Nephron (organoid): ENCODE measurements around the gene OTC.

Source experiments
- H3K27ac Mint-ChIP-seq, 3 experiments: 2 replicates each; pipeline ENCODE4 v1.8.0; 2020; ENCODE audit warnings: mixed read lengths in 3 of 3, mild to moderate bottlenecking in 2 of 3, moderate library complexity in 1 of 3
- H3K27me3 Mint-ChIP-seq: 2 replicates; pipeline ENCODE4 v1.8.0; 2021; ENCODE audit warnings: low read depth, mild to moderate bottlenecking, moderate library complexity, mixed read lengths
- H3K36me3 Mint-ChIP-seq: 2 replicates; pipeline ENCODE4 v1.8.0; 2020; ENCODE audit warnings: low read depth, mixed read lengths
- H3K4me1 Mint-ChIP-seq: 2 replicates; pipeline ENCODE4 v1.8.0; 2020; ENCODE audit warnings: mixed read lengths
- H3K4me3 Mint-ChIP-seq, 3 experiments: 2 replicates each; pipeline ENCODE4 v1.8.0; 2020; ENCODE audit warnings: mild to moderate bottlenecking in 3 of 3, mixed read lengths in 3 of 3, moderate library complexity in 2 of 3
- H3K9me3 Mint-ChIP-seq: 2 replicates; pipeline ENCODE4 v1.8.0; 2020; ENCODE audit warnings: mixed read lengths
- TF ChIP-seq, protein P1 (sequence below), 3 experiments: fragments of 200-600 bp; sonication (generic); IDR thresholded peaks; one replicate each; pipeline ENCODE4 v1.5.0; 2021; ENCODE audit warnings: antibody characterized with exemption in 3 of 3; ENCODE audit not compliant: unreplicated experiment in 3 of 3

The OTC gene

DNA sequence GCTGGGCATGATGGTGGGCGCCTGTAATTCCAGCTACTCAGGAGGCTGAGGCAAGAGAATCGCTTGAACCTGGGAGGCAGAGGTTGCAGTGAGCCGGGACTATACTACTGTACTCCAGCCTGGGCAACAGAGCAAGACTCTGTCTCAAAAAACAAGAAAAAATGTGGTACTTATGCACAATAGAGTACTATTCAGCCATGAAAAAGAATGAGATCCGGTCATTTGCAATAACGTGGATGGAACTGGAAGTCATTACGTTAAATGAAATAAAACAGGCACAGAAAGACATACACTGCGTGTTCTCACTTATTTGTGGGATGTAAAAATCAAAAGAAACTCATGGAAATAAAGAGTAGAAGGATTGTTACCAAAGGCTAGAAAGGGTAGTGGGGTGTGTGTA is 37.2 kb upstream of the OTC start:
- Mint-ChIP-seq H3K9me3 (no peaks in the 10 kb centered on the region), H3K4me1 (peaks cover 4% of the 10 kb centered on the region), H3K27me3 (no peaks in the 10 kb centered on the region), H3K4me3 (no peak overlapping the region), H3K36me3 (peaks cover 25% of the 10 kb centered on the region), H3K27ac (no peak overlapping the region)
- TF ChIP-seq, protein P1, sequence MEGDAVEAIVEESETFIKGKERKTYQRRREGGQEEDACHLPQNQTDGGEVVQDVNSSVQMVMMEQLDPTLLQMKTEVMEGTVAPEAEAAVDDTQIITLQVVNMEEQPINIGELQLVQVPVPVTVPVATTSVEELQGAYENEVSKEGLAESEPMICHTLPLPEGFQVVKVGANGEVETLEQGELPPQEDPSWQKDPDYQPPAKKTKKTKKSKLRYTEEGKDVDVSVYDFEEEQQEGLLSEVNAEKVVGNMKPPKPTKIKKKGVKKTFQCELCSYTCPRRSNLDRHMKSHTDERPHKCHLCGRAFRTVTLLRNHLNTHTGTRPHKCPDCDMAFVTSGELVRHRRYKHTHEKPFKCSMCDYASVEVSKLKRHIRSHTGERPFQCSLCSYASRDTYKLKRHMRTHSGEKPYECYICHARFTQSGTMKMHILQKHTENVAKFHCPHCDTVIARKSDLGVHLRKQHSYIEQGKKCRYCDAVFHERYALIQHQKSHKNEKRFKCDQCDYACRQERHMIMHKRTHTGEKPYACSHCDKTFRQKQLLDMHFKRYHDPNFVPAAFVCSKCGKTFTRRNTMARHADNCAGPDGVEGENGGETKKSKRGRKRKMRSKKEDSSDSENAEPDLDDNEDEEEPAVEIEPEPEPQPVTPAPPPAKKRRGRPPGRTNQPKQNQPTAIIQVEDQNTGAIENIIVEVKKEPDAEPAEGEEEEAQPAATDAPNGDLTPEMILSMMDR (IDR thresholded peaks at IDR 0.05; ENCODE audit: unreplicated experiment in 3 of 3) = no peak

DNA sequence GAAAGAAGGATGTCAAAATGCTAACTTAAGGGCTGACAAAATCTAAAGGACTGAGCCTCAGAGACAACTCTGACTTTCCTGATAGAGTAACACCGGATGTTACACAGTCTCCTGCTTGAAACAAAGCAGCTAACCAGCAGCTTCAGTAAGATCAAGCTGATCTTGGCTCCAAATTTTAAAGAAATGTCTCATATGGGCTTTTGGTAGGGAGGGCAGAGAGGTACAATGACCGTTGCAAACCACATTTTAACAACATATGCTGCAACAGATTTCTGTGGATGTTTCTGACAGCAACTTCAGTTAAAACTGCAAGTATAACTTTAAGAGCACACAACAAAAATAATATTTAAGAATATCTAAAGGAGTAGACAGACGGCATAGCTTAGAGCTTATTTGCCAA is 34.2 kb upstream of the OTC start:
- peaks cover 16% of the 10 kb centered on the region for H3K36me3 Mint-ChIP-seq

DNA sequence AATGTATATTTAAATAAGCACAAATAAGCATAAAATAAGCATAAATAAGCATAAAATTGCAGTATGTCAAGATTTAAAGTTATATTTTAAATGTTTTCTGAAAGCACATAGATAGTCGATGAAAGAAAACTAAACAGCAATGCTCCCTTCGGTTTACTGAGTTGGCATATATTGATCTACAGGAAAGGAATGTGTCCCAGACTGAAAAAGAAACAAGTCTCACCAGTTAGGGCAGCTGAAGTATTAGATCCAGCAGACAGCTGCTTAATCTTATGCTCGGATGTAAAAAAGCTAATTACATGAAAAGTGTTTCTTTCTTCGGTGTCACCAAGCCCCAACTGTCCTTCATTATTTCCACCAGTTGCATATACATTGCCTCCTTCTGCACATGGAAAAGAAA is 33.8 kb upstream of the OTC start:
- peaks cover 16% of the 10 kb centered on the region for H3K36me3 Mint-ChIP-seq
- TF ChIP-seq, protein P1 (IDR thresholded peaks at IDR 0.05; ENCODE audit: unreplicated experiment in 3 of 3) = no peak
- peaks cover 4% of the 10 kb centered on the region for H3K4me1 Mint-ChIP-seq
- no peaks in the 10 kb centered on the region for H3K27me3 Mint-ChIP-seq
- no peaks in the 10 kb centered on the region for H3K9me3 Mint-ChIP-seq
- no peak overlapping the region for H3K4me3 Mint-ChIP-seq
- H3K27ac Mint-ChIP-seq = peak overlapping the region in 1 of 3 experiments; percentile 9

More for the DNA sequence above, 34.2 kb upstream of the OTC start:
- H3K4me3 Mint-ChIP-seq = no peak overlapping the region
- no peak overlapping the region for H3K27ac Mint-ChIP-seq
- no peaks in the 10 kb centered on the region for H3K27me3 Mint-ChIP-seq
- H3K9me3 Mint-ChIP-seq = no peaks in the 10 kb centered on the region
- H3K4me1 Mint-ChIP-seq = peaks cover 4% of the 10 kb centered on the region
- TF ChIP-seq, protein P1 (IDR thresholded peaks at IDR 0.05; ENCODE audit: unreplicated experiment in 3 of 3) = no peak

DNA sequence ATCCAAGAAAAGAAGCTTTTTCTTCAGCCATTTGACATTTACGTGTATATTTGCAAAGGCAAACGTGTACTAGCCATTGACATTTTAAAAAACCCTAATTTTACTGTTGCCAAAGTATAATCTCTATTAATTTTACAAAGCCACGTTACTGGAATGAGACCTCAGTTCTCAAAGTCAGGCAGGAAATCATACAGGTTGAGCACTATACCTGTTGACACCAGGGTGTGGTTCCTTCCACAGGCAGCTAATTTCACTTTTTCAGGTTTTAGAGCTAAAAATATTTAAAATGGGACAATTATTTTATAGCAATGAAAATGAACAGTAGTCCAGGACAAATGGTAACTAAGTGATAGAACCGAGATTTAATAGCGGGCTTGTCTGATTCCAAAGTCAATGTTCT is 31.6 kb upstream of the OTC start:
- no peaks in the 10 kb centered on the region for H3K27me3 Mint-ChIP-seq
- H3K9me3 Mint-ChIP-seq = no peaks in the 10 kb centered on the region
- TF ChIP-seq, protein P1 (IDR thresholded peaks at IDR 0.05; ENCODE audit: unreplicated experiment in 3 of 3) = no peak
- H3K36me3 Mint-ChIP-seq = peaks cover 7% of the 10 kb centered on the region
- no peak overlapping the region for H3K4me3 Mint-ChIP-seq
- peaks cover 9% of the 10 kb centered on the region for H3K4me1 Mint-ChIP-seq
- H3K27ac Mint-ChIP-seq = no peak overlapping the region

DNA sequence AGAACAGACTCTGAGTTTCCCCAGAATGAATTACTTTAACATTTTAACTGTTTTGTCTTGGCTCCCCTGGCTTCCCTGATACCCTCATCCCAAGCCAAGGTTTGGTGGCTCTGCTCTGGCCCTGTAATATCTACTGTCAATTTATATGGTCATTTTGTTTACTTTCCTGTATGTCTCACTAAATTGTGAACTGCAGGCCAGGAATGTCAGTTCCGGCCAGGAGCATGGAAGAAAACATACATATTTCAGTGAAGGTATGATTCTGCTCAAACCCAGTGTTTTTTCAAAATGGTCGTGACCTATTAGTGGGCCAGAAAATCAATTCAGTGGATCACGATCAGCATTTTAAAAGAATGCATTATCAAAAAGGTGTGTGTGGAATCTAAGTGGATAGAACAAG is 26.3 kb upstream of the OTC start:
- Mint-ChIP-seq H3K4me1 (peaks cover 16% of the 10 kb centered on the region), H3K27me3 (no peaks in the 10 kb centered on the region), H3K36me3 (no peaks in the 10 kb centered on the region), H3K27ac (peak overlapping the region; percentile 88 to 97 (median 93)), H3K4me3 (peak overlapping the region; percentile 94 to 97 (median 95)), H3K9me3 (peaks cover 14% of the 10 kb centered on the region)
- TF ChIP-seq, protein P1 (IDR thresholded peaks at IDR 0.05; ENCODE audit: unreplicated experiment in 3 of 3) = no peak

DNA sequence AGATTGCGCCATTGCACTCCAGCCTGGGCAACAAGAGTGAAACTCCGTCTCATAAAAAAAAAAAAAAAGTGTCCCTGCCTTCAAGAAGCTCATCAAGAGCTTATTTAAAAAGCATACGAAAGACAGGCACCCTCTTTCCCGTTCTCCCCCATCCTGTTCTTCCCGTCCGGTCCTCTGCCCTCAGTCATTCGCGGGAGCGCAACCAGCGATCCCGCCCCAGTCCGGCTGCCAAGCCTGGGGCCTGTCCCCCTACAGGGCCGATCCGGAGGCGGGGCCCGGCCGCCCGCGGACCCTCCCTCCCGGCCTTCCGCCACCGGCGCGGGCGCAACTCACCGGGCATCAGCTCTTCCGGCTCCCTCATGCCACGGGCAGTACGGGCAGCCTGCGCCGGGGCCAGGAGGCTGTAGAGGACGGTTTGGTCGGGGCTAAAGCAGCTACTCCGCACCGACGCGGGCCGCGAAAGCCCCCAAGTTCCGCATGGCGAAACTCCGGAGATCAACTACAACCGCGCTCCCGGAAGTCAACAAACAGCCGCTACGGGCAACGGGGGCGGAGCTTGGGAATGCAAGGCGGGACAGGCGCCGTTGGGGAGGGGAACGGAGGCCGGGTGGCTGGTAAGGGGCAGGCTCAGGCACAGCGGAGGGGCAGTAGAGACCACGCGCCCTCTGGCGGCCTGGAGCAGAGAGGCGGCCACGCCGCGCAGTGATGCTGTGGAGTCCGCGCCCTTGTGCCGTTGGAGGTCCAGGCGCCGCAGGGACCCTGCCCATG is 25.2 kb upstream of the OTC start, which contains the start of gene RPGR:
Gene RPGR, minus strand, starts transcription at position 503 of the 768 bp plus-strand sequence. Its CDS starts 142 bp downstream, at position 361.
- H3K4me3 Mint-ChIP-seq = peak within 1 kb of the TSS; percentile 94 to 97 (median 95)
- H3K4me1 Mint-ChIP-seq = peaks cover 16% of the 10 kb centered on the region
- H3K27me3 Mint-ChIP-seq = no peaks in the 10 kb centered on the region
- peak within 1 kb of the TSS; percentile 88 to 97 (median 96) for H3K27ac Mint-ChIP-seq
- H3K9me3 Mint-ChIP-seq = peaks cover 14% of the 10 kb centered on the region
- TF ChIP-seq, protein P1 (IDR thresholded peaks at IDR 0.05; ENCODE audit: unreplicated experiment in 3 of 3) = peak; percentile 59 to 70 (median 66)
- H3K36me3 Mint-ChIP-seq = no peaks in the 10 kb centered on the region
